PC-3 (cell line): ENCODE data around the gene PAPSS1. TPM values are rescaled to one million over a fixed set of nuclear protein-coding genes. Genes with fewer than 3 reads are reported as not detected.

Experiments
- ATAC-seq: fragments of 200-7000 bp; cut with Tn5 transposase; 2 replicates; pipeline ENCODE4 v1.9.1; 2020; ENCODE audit warnings: mild to moderate bottlenecking, moderate library complexity
- BruUV-seq: library from RNA; stranded (reverse); fragments of 400-500 nt; replicated peaks from 2 replicates; lab custom pipeline; 2021; lab: Mats Ljungman, UMichigan
- CTCF ChIA-PET: fragments of 300-600 bp; sonication (Branson Sonifier 250); formaldehyde crosslinking; loops from one replicate; lab custom pipeline; 2022; ENCODE audit warnings: antibody characterized with exemption; lab: Charles Lee
- POLR2A ChIA-PET: fragments of 300-600 bp; sonication (Branson Sonifier 250); formaldehyde crosslinking; loops from one replicate; lab custom pipeline; 2022; ENCODE audit warnings: antibody characterized with exemption; ENCODE audit not compliant: unreplicated experiment; lab: Charles Lee
- DNase-seq: peaks from one replicate; pipeline ENCODE4 v3.0.0-alpha.2; 2015
- H2AFZ ChIP-seq: fragments of 300-600 bp; sonication (generic); 2 replicates; pipeline ENCODE4 v1.6.0; 2016; ENCODE audit warnings: antibody characterized with exemption, low read length
- H3F3A ChIP-seq: fragments of 300-600 bp; sonication (generic); one replicate; pipeline ENCODE4 v1.6.0; 2017; ENCODE audit warnings: antibody characterized with exemption, low read length, control low read depth, mild to moderate bottlenecking; ENCODE audit not compliant: unreplicated experiment
- H3K27ac ChIP-seq: fragments of 300-600 bp; sonication (generic); 2 replicates; pipeline ENCODE4 v1.5.1; 2016; ENCODE audit warnings: mild to moderate bottlenecking, low read length
- H3K27me3 ChIP-seq: fragments of 300-600 bp; sonication (generic); 2 replicates; pipeline ENCODE4 v1.6.1; 2016; ENCODE audit warnings: low read length, mixed read lengths
- H3K36me3 ChIP-seq: fragments of 300-600 bp; sonication (generic); 2 replicates; pipeline ENCODE4 v1.6.1; 2016; ENCODE audit warnings: low read depth, mixed run types, low read length, mixed read lengths
- H3K4me1 ChIP-seq: fragments of 300-600 bp; sonication (generic); 2 replicates; pipeline ENCODE4 v1.5.1; 2016; ENCODE audit warnings: low read length; ENCODE audit not compliant: insufficient read depth
- H3K4me2 ChIP-seq: fragments of 300-600 bp; sonication (generic); 2 replicates; pipeline ENCODE4 v1.6.0; 2016; ENCODE audit warnings: low read length
- H3K4me3 ChIP-seq: fragments of 300-600 bp; sonication (generic); 2 replicates; pipeline ENCODE4 v1.5.1; 2016; ENCODE audit warnings: mild to moderate bottlenecking, low read length, mixed read lengths
- H3K79me2 ChIP-seq: fragments of 300-600 bp; sonication (generic); 2 replicates; pipeline ENCODE4 v1.6.1; 2017; ENCODE audit warnings: low read length, mixed read lengths
- H3K9ac ChIP-seq: fragments of 300-600 bp; sonication (generic); 2 replicates; pipeline ENCODE4 v1.6.0; 2016; ENCODE audit warnings: mild to moderate bottlenecking, low read length
- H3K9me2 ChIP-seq: fragments of 300-600 bp; sonication (generic); replicated peaks from 2 replicates; pipeline ENCODE4 v1.6.1; 2016; ENCODE audit warnings: mixed run types, low read length, mixed read lengths
- H3K9me3 ChIP-seq: fragments of 300-600 bp; sonication (generic); 2 replicates; pipeline ENCODE4 v1.6.1; 2016; ENCODE audit warnings: low read length, mixed read lengths
- H4K20me1 ChIP-seq: fragments of 300-600 bp; sonication (generic); 2 replicates; pipeline ENCODE4 v1.6.1; 2016; ENCODE audit warnings: low read length, mixed read lengths
- EZH2 ChIP-seq: fragments of 300-600 bp; sonication (generic); IDR thresholded peaks from one replicate; pipeline ENCODE4 v1.6.1; 2017; ENCODE audit warnings: antibody characterized with exemption, mild to moderate bottlenecking, low read length; ENCODE audit not compliant: unreplicated experiment
- EZH2phosphoT487 ChIP-seq: fragments of 300-600 bp; sonication (generic); IDR thresholded peaks from 2 replicates; pipeline ENCODE4 v1.6.1; 2018; ENCODE audit warnings: mild to moderate bottlenecking, antibody characterized with exemption, low read length, borderline replicate concordance
- intact Hi-C: fragments of 100-400 bp; cut with micrococcal nuclease; formaldehyde crosslinking; loops from 2 replicates; pipeline ENCODE4 v1.9.0; 2023
- total RNA-seq: library from RNA; depleted of rRNA; stranded (reverse); fragments of >200 nt; gene quantifications from 2 replicates; pipeline ENCODE4 v1.2.3, GENCODE V29; 2014
- TF ChIP-seq, protein P1 (sequence below): fragments of 300-600 bp; sonication (generic); conservative IDR thresholded peaks from 2 replicates; pipeline ENCODE4 v1.5.1; 2017; ENCODE audit warnings: antibody characterized with exemption, low read depth, mild to moderate bottlenecking, low read length

The PAPSS1 gene
- total RNA-seq, 1 experiment from 2014 or later: 28.0 TPM

DNA sequence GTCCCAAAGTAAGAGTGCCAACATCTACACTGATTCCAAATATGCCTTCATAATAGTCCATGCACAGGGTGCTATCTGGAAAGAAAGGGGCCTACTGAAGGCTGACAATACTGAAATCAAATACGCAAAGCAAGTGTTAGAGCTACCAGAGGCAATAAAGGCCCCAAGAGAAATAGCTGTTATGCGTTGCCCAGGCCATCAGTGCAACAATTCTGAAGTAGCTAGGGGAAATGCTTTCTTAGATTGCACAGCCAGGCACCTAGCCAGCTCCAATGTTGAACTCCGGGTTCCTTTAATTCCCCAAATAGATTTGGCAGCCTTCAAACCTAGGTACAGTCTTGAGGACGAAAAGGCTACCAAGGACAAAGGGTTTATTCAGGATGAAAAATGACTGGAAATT, 17.4 kb upstream of the PAPSS1 start:
- Histone ChIP-seq H3K27ac (no peak overlapping the region), H3K4me2 (no peak overlapping the region), H3K79me2 (no peaks in the 10 kb centered on the region), H3K27me3 (no peaks in the 10 kb centered on the region), H4K20me1 (no peaks in the 10 kb centered on the region), H3K36me3 (no peaks in the 10 kb centered on the region), H3K4me1 (no peaks in the 10 kb centered on the region), H3K9me2 (no peaks in the 10 kb centered on the region), H2AFZ (no peak overlapping the region), H3K9ac (no peak overlapping the region), H3K9me3 (no peaks in the 10 kb centered on the region), H3F3A (no peaks in the 10 kb centered on the region), H3K4me3 (no peak overlapping the region)
- CTCF ChIA-PET: interaction anchor here (0.6 kb wide), 2 partner anchors 24 to 175 kb away, joined by 4 to 10 read pairs; no protein-coding TSS in a partner anchor
- ATAC-seq (no peak), DNase-seq (no peak)
- intact Hi-C loops: loop anchor here (5.0 kb wide), 2 partner anchors 70 to 555 kb away; no protein-coding TSS in a partner anchor
- POLR2A ChIA-PET: no interaction called here
- BruUV-seq: no TSS peak
- TF ChIP-seq, protein P1, sequence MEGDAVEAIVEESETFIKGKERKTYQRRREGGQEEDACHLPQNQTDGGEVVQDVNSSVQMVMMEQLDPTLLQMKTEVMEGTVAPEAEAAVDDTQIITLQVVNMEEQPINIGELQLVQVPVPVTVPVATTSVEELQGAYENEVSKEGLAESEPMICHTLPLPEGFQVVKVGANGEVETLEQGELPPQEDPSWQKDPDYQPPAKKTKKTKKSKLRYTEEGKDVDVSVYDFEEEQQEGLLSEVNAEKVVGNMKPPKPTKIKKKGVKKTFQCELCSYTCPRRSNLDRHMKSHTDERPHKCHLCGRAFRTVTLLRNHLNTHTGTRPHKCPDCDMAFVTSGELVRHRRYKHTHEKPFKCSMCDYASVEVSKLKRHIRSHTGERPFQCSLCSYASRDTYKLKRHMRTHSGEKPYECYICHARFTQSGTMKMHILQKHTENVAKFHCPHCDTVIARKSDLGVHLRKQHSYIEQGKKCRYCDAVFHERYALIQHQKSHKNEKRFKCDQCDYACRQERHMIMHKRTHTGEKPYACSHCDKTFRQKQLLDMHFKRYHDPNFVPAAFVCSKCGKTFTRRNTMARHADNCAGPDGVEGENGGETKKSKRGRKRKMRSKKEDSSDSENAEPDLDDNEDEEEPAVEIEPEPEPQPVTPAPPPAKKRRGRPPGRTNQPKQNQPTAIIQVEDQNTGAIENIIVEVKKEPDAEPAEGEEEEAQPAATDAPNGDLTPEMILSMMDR: no peak
- no peak for TF ChIP-seq EZH2phosphoT487
- TF ChIP-seq EZH2: no peak

DNA sequence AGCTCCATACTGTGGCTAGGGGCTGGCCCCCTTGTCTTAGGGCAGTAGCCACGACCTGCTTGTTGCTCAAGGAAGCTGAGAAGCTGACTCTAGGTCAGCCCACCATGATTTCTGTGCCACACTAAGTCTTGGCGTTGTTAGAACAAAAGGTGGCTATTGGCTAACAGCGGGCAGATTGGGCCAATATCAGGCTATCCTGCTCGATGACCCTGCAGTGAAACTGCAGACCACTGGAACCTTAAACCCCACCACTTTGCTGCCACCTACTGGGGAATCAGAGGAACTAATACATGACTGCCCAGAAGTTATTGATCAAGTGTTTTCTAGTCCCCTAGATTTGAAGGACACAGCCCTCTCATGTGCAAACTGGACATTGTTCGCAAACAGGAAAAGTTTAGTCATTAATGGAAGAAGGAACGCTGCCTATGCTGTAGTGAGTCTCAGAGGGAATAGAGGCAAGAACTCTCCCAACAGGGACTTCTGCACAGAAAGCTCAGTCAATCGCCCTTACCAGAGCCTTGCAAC, 17.0 kb upstream of the PAPSS1 start:
- Histone ChIP-seq H3K4me2 (no peak overlapping the region), H3K36me3 (no peaks in the 10 kb centered on the region), H3K79me2 (no peaks in the 10 kb centered on the region), H3K9ac (no peak overlapping the region), H3K9me2 (no peaks in the 10 kb centered on the region), H3K27ac (no peak overlapping the region), H4K20me1 (no peaks in the 10 kb centered on the region), H3F3A (no peaks in the 10 kb centered on the region), H3K27me3 (no peaks in the 10 kb centered on the region), H3K4me3 (no peak overlapping the region), H3K4me1 (no peaks in the 10 kb centered on the region), H2AFZ (no peak overlapping the region), H3K9me3 (no peaks in the 10 kb centered on the region)
- ATAC-seq: peak; percentile 71
- POLR2A ChIA-PET: no interaction called here
- CTCF ChIA-PET: interaction anchor here (0.6 kb wide), 1 partner anchor 176 kb away, joined by 10 read pairs; no protein-coding TSS in a partner anchor
- no TSS peak for BruUV-seq
- no peak for TF ChIP-seq EZH2phosphoT487
- TF ChIP-seq, protein P1: peak; percentile 83
- intact Hi-C loops: loop anchor here (5.0 kb wide), 2 partner anchors 70 to 555 kb away; no protein-coding TSS in a partner anchor
- DNase-seq: peak; percentile 54

DNA sequence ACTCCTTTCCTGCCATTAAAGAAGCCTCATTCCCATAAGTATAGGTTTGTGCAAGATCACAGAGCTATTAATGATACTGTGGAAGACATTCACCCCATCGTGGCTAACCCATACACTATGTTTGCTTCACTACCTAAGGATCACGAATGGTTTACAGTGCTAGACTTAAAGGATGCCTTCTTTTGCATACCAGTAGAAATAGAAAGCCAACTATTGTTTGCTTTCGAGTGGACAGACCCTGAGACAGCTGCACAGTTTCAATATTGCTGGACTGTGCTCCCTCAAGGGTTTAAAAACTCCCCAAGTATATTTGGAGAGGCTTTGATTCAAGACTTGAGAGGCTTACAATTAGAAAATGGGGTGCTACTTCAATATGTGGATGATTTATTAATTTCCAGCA, 16.0 kb upstream of the PAPSS1 start:
- TF ChIP-seq EZH2phosphoT487 (no peak), EZH2 (no peak)
- TF ChIP-seq, protein P1: no peak
- Histone ChIP-seq H3K27ac (no peak overlapping the region), H3K27me3 (no peaks in the 10 kb centered on the region), H3K4me3 (no peak overlapping the region), H3K9me2 (no peaks in the 10 kb centered on the region), H3K4me2 (no peak overlapping the region), H3F3A (no peaks in the 10 kb centered on the region), H3K9ac (no peak overlapping the region), H3K36me3 (no peaks in the 10 kb centered on the region), H3K9me3 (no peaks in the 10 kb centered on the region), H3K79me2 (no peaks in the 10 kb centered on the region), H2AFZ (no peak overlapping the region), H4K20me1 (no peaks in the 10 kb centered on the region), H3K4me1 (no peaks in the 10 kb centered on the region)
- intact Hi-C loops: loop anchor here (5.0 kb wide), 2 partner anchors 69 to 554 kb away; no protein-coding TSS in a partner anchor
- DNase-seq (no peak), ATAC-seq (no peak)
- CTCF ChIA-PET: interaction anchor here (0.6 kb wide), 1 partner anchor 85 kb away, joined by 3 read pairs; no protein-coding TSS in a partner anchor
- no TSS peak for BruUV-seq
- POLR2A ChIA-PET: no interaction called here
